HepG2 (cell line): ENCODE results near the gene SH3GL2. TPM values are rescaled to one million over a fixed set of nuclear protein-coding genes. Genes with fewer than 3 reads are reported as not detected.

Source experiments
- ATAC-seq: fragments of 200-7000 bp; cut with Tn5 transposase; 3 replicates; pipeline ENCODE4 v1.9.1; 2020; ENCODE audit warnings: mild to moderate bottlenecking, moderate library complexity
- BruUV-seq: library from RNA; stranded (reverse); fragments of 400-500 nt; replicated peaks from 2 replicates; lab custom pipeline; 2021; lab: Mats Ljungman, UMichigan
- CTCF ChIA-PET: fragments of 300-600 bp; formaldehyde crosslinking; extraction: SDS; loops from one replicate; lab custom pipeline; 2021; ENCODE audit warnings: low total read pairs, inconsistent platforms, low intra/inter-chr PET ratio; lab: Yijun Ruan, JAX
- POLR2A ChIA-PET: fragments of 350-600 bp; sonication (Branson Sonifier 250); formaldehyde crosslinking; loops from one replicate; lab custom pipeline; 2020; ENCODE audit warnings: antibody characterized with exemption, inconsistent platforms; lab: Yijun Ruan, JAX
- DNase-seq: peaks from one replicate; pipeline ENCODE4 v3.0.0-alpha.2; 2015; ENCODE audit warnings: low spot score
- FAIRE-seq: peaks from 3 replicates; lab custom pipeline; 2011; peaks lifted over from hg19 to GRCh38; lab: Jason Lieb, UNC
- H2AFZ ChIP-seq: one replicate; pipeline ENCODE4 v1.6.1; 2011; ENCODE audit warnings: low read length, inconsistent platforms
- H3K27ac ChIP-seq: fragments of 300-600 bp; 3 replicates; pipeline ENCODE4 v1.8.0; 2011; ENCODE audit warnings: mixed run types, mild to moderate bottlenecking, mixed read lengths, low read length, inconsistent platforms; ENCODE audit not compliant: insufficient read depth; ENCODE audit errors: extremely low read length
- H3K27me3 ChIP-seq, 2 experiments: fragments of 200-600 bp in 1 of 2; 2 replicates in 1 of 2; 3 replicates in 1 of 2; pipeline versions ENCODE4 v1.6.0 to v1.8.0; 2011; ENCODE audit warnings: low read length in 2 of 2, mild to moderate bottlenecking in 2 of 2, moderate library complexity in 2 of 2, inconsistent platforms in 1 of 2; ENCODE audit not compliant: insufficient read depth in 2 of 2, control insufficient read depth in 1 of 2
- H3K36me3 ChIP-seq, 2 experiments: fragments of 200-600 bp in 1 of 2; replicated peaks in 1 of 2; 2 replicates in 1 of 2; 3 replicates in 1 of 2; pipeline versions ENCODE4 v1.5.1 to v1.8.0; 2011; ENCODE audit warnings: low read length in 2 of 2, inconsistent platforms in 1 of 2; ENCODE audit not compliant: insufficient read depth in 2 of 2, control insufficient read depth in 1 of 2
- H3K4me1 ChIP-seq: 2 replicates; pipeline ENCODE4 v1.5.1; 2012; ENCODE audit warnings: low read length, inconsistent platforms; ENCODE audit not compliant: insufficient read depth
- H3K4me2 ChIP-seq: 2 replicates; pipeline ENCODE4 v1.6.0; 2011; ENCODE audit warnings: low read depth, low read length, inconsistent platforms
- H3K4me3 ChIP-seq, 3 experiments: fragments of 200-600 bp in 1 of 3; sonication (generic), shearing (Covaris generic) in 1 of 3; replicated peaks in 1 of 3; 2 replicates each; pipeline ENCODE4 v1.5.1; 2011 to 2016; ENCODE audit warnings: low read length in 3 of 3, inconsistent platforms in 2 of 3, low read depth in 2 of 3, mild to moderate bottlenecking in 2 of 3, control low read depth in 1 of 3, mixed read lengths in 1 of 3; ENCODE audit not compliant: insufficient read depth in 1 of 3
- H3K79me2 ChIP-seq: one replicate; pipeline ENCODE4 v1.6.1; 2011; ENCODE audit warnings: low read length, inconsistent platforms; ENCODE audit not compliant: insufficient read depth
- H3K9ac ChIP-seq: 2 replicates; pipeline ENCODE4 v1.6.0; 2011; ENCODE audit warnings: mild to moderate bottlenecking, low read depth, low read length, inconsistent platforms; ENCODE audit not compliant: insufficient read depth
- H3K9me3 ChIP-seq: 2 replicates; pipeline ENCODE4 v1.5.1; 2012; ENCODE audit warnings: mild to moderate bottlenecking, low read length
- H4K20me1 ChIP-seq: 2 replicates; pipeline ENCODE4 v1.6.0; 2011; ENCODE audit warnings: inconsistent platforms, mild to moderate bottlenecking, low read length, moderate library complexity; ENCODE audit not compliant: insufficient read depth
- BRD4 ChIP-seq: sonication (generic); formaldehyde crosslinking; IDR thresholded peaks from 2 replicates; pipeline ENCODE4 v1.4.0; 2020; ENCODE audit warnings: missing genetic modification reagents
- CERS6 ChIP-seq: sonication (generic); formaldehyde crosslinking; IDR thresholded peaks from 2 replicates; pipeline ENCODE4 v1.5.0; 2020; ENCODE audit warnings: missing genetic modification reagents
- E2F5 ChIP-seq: sonication (generic); formaldehyde crosslinking; conservative IDR thresholded peaks from 2 replicates; pipeline ENCODE4 v1.4.0; 2020; ENCODE audit warnings: missing genetic modification reagents
- IRX3 ChIP-seq: sonication (generic); formaldehyde crosslinking; IDR thresholded peaks from 2 replicates; pipeline ENCODE4 v1.8.1; 2023; ENCODE audit warnings: mild to moderate bottlenecking, low read depth, missing genetic modification reagents, borderline replicate concordance
- RAD21 ChIP-seq: fragments of 450-650 bp; formaldehyde crosslinking; IDR thresholded peaks from 2 replicates; pipeline ENCODE4 v1.5.0; 2020; ENCODE audit warnings: mild to moderate bottlenecking
- SSRP1 ChIP-seq: IDR thresholded peaks from 2 replicates; pipeline ENCODE4 v1.6.1; 2016; ENCODE audit warnings: control low read depth
- TBP ChIP-seq: sonication (generic); formaldehyde crosslinking; IDR thresholded peaks from 2 replicates; pipeline ENCODE4 v1.5.0; 2020; ENCODE audit warnings: missing genetic modification reagents
- THAP9 ChIP-seq: sonication (generic); formaldehyde crosslinking; IDR thresholded peaks from 2 replicates; pipeline ENCODE4; 2020; ENCODE audit warnings: missing genetic modification reagents, mild to moderate bottlenecking, borderline replicate concordance
- ZBTB44 ChIP-seq: sonication (generic); formaldehyde crosslinking; IDR thresholded peaks from 2 replicates; pipeline ENCODE4 v1.4.0; 2020; ENCODE audit warnings: missing genetic modification reagents
- ZNF24 ChIP-seq: fragments of 450-650 bp; IDR thresholded peaks from 2 replicates; pipeline ENCODE4 v1.6.1; 2017; ENCODE audit warnings: antibody characterized with exemption, mild to moderate bottlenecking
- ZNF432 ChIP-seq: sonication (generic); formaldehyde crosslinking; IDR thresholded peaks from 2 replicates; pipeline ENCODE4 v1.5.0; 2020; ENCODE audit warnings: missing genetic modification reagents, mild to moderate bottlenecking, borderline replicate concordance
- ZNF460 ChIP-seq: sonication (generic); formaldehyde crosslinking; IDR thresholded peaks from 2 replicates; pipeline ENCODE4 v1.5.1; 2020; ENCODE audit warnings: missing genetic modification reagents, mild to moderate bottlenecking, borderline replicate concordance
- WGBS: methylation state at CpG from one replicate; pipeline ENCODE4 v1.1.6; 2017; ENCODE audit warnings: low lambda C conversion rate; 5-methylcytosine and 5-hydroxymethylcytosine counted together
- in situ Hi-C: cut with HindIII; loops from 2 replicates; pipeline ENCODE4 v1.10.0; 2017; ENCODE audit warnings: low pct_unique_long_range_greater_than_20kb; ENCODE audit not compliant: extremely low pct_ligation_motif_present
- intact Hi-C: fragments of 100-400 bp; cut with micrococcal nuclease; formaldehyde crosslinking; loops from one replicate; pipeline ENCODE4 v1.10.0; 2022; ENCODE audit not compliant: unreplicated experiment
- polyA plus RNA-seq, 8 experiments: library from polyadenylated mRNA; depleted of rRNA in 3 of 8; stranded (reverse) in 7 of 8; unstranded in 1 of 8; fragments of >200 nt; fragmentation: Illumina TruSeq in 4 of 8; extraction: Trizol in 4 of 8; gene quantifications; 2 replicates each; pipeline versions ENCODE4 v1.2.1 to v1.2.3, GENCODE V29; 2011 to 2016; ENCODE audit warnings: low read depth in 4 of 8, missing spikeins in 1 of 8, mixed read lengths in 1 of 8; ENCODE audit not compliant: insufficient read depth in 1 of 8
- total RNA-seq, 5 experiments: library from RNA; depleted of rRNA; stranded (reverse); fragments of >200 nt; fragmentation: Illumina TruSeq; extraction: Trizol; gene quantifications; 2 replicates each; pipeline ENCODE4 v1.2.3, GENCODE V29; 2016; ENCODE audit warnings: low read depth in 1 of 5

Gene SH3GL2
- total and polyA plus RNA-seq, 2 of the 13 experiments (the other 11 are each of a cell fraction or from before 2014, with no cell fraction given), result 0.04 TPM; not detected in 1

- POLR2A ChIA-PET, result no interaction called here
- Histone ChIP-seq H3K9ac (no peak overlapping the region), H2AFZ (no peak overlapping the region), H3K4me2 (no peak overlapping the region), H3K4me1 (no peaks in the 10 kb centered on the region), H3K9me3 (no peaks in the 10 kb centered on the region), H3K36me3 (no peaks in the 10 kb centered on the region), H3K27ac (no peak overlapping the region), H3K27me3 (no peaks in the 10 kb centered on the region), H3K4me3 (no peak overlapping the region), H3K79me2 (no peaks in the 10 kb centered on the region), H4K20me1 (no peaks in the 10 kb centered on the region)
- CTCF ChIA-PET, result no interaction called here
- intact Hi-C loops (no loop called here), in situ Hi-C loops (no loop called here)
- ATAC-seq (no peak), DNase-seq (no peak), FAIRE-seq (no peak)
- no peak for TF ChIP-seq THAP9
- no peak for TF ChIP-seq ZNF460 (CRISPR knock-in tag)
- no peak for TF ChIP-seq IRX3 (CRISPR knock-in tag)
- TF ChIP-seq SSRP1 (CRISPR knock-in tag), result no peak
- TF ChIP-seq E2F5 (CRISPR knock-in tag), result no peak
- no peak for TF ChIP-seq BRD4 (CRISPR knock-in tag)
- TF ChIP-seq RAD21 (CRISPR knock-in tag), result no peak
- TF ChIP-seq ZNF24, result no peak
- TF ChIP-seq ZNF432, result no peak
- no peak for TF ChIP-seq TBP (CRISPR knock-in tag)
- TF ChIP-seq CERS6 (CRISPR knock-in tag), result no peak
- TF ChIP-seq ZBTB44 (CRISPR knock-in tag), result no peak
- WGBS, result 9% methylated on average over 2 of the region's 2 CpGs
- no TSS peak for BruUV-seq
These were observed 32.5 kb downstream of the SH3GL2 start for GRCh38 chr9:17611342-17611741.
